MM.1S (cell line): ENCODE data around the gene CCDC51.

Experiments
- DNase-seq: peaks from one replicate; pipeline ENCODE4 v3.0.0-alpha.2; 2015
- H2AFZ ChIP-seq: fragments of 300-600 bp; sonication (generic); 2 replicates; pipeline ENCODE4 v1.6.0; 2016; ENCODE audit warnings: antibody characterized with exemption, low read length
- H3F3A ChIP-seq: fragments of 300-600 bp; sonication (generic); 2 replicates; pipeline ENCODE4 v1.6.1; 2016; ENCODE audit warnings: mild to moderate bottlenecking, antibody characterized with exemption, low read length, moderate library complexity, mixed read lengths; ENCODE audit not compliant: insufficient read depth
- H3K27ac ChIP-seq: fragments of 300-600 bp; sonication (generic); 2 replicates; pipeline ENCODE4 v1.5.1; 2016; ENCODE audit warnings: mild to moderate bottlenecking, low read length
- H3K27me3 ChIP-seq: fragments of 300-600 bp; sonication (generic); replicated peaks from 2 replicates; pipeline ENCODE4 v1.6.0; 2016; ENCODE audit warnings: low read length; ENCODE audit not compliant: insufficient read depth
- H3K36me3 ChIP-seq: fragments of 300-600 bp; sonication (generic); replicated peaks from 2 replicates; pipeline ENCODE4 v1.6.1; 2016; ENCODE audit warnings: mild to moderate bottlenecking, low read length, mixed read lengths; ENCODE audit not compliant: insufficient read depth
- H3K4me1 ChIP-seq: fragments of 300-600 bp; sonication (generic); 2 replicates; pipeline ENCODE4 v1.6.1; 2016; ENCODE audit warnings: low read length, mixed read lengths
- H3K4me2 ChIP-seq: fragments of 300-600 bp; sonication (generic); 2 replicates; pipeline ENCODE4 v1.6.0; 2016; ENCODE audit warnings: low read depth, low read length
- H3K4me3 ChIP-seq: fragments of 300-600 bp; sonication (generic); 2 replicates; pipeline ENCODE4 v1.5.1; 2016; ENCODE audit warnings: low read length, mixed read lengths
- H3K79me2 ChIP-seq: fragments of 300-600 bp; sonication (generic); 2 replicates; pipeline ENCODE4 v1.6.1; 2016; ENCODE audit warnings: mixed run types, low read length, mixed read lengths
- H3K9ac ChIP-seq: fragments of 300-600 bp; sonication (generic); 2 replicates; pipeline ENCODE4 v1.6.1; 2016; ENCODE audit warnings: low read length, mixed read lengths
- H3K9me2 ChIP-seq: fragments of 300-600 bp; sonication (generic); replicated peaks from 2 replicates; pipeline ENCODE4 v1.6.1; 2016; ENCODE audit warnings: mild to moderate bottlenecking, low read length, mixed read lengths; ENCODE audit not compliant: insufficient read depth
- H3K9me3 ChIP-seq: fragments of 300-600 bp; sonication (generic); replicated peaks from 2 replicates; pipeline ENCODE4 v1.6.1; 2016; ENCODE audit warnings: mild to moderate bottlenecking, low read length, mixed read lengths; ENCODE audit not compliant: insufficient read depth
- H4K20me1 ChIP-seq: fragments of 300-600 bp; sonication (generic); 2 replicates; pipeline ENCODE4 v1.6.1; 2016; ENCODE audit warnings: mild to moderate bottlenecking, low read length, moderate library complexity, mixed read lengths; ENCODE audit not compliant: insufficient read depth
- EZH2 ChIP-seq: fragments of 300-600 bp; sonication (generic); optimal IDR thresholded peaks from 2 replicates; pipeline ENCODE3; 2017; ENCODE audit warnings: low read depth, mild to moderate bottlenecking, antibody characterized with exemption, low read length, mixed read lengths
- EZH2phosphoT487 ChIP-seq: fragments of 300-600 bp; sonication (generic); IDR thresholded peaks from 2 replicates; pipeline ENCODE4 v1.6.1; 2018; ENCODE audit warnings: antibody characterized with exemption, low read length
- TF ChIP-seq, protein P1 (sequence below): fragments of 300-600 bp; sonication (generic); IDR thresholded peaks from 2 replicates; pipeline ENCODE4 v1.5.1; 2016; ENCODE audit warnings: antibody characterized with exemption, low read length, mixed read lengths

CCDC51 gene

DNA sequence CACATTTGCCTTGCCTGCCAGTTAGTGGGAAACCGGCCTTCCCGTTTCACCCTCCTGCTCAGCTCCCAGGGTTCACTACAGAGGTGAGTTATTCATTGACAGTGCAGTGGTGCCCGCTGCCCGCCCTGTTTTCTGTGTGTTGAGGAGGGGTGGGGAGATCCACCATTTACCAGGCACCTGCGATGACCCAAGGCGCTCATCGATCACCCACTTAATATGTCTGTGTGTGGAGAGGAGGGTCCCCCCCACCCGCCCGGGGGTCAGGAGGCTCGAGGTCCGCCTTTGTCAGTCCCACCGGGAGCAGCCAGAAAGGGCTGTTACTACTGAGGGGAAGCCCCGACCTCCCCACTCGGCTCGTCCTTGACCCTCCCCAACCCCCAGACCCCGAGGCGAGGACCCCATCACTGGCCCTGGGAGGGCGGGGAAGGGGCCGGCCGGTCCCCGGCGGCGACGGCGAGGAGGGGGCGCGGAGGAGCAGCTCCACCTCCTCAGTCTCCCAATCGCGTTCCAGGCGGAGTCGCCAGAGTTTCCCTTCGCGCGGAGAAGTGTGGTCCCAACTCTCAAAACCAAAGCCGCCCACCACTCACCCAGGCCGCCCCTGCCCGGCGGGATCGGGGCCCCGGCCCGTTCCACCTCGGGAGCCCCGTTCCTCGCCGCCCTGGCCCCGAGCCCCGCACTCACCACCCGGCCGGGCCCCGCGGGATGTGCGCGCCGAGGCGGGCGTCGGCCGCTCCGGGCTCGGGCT lies 11.2 kb downstream of the CCDC51 start:
- Histone ChIP-seq H3K9me2 (no peaks in the 10 kb centered on the region), H3K27ac (no peak overlapping the region), H3K9ac (no peak overlapping the region), H3K27me3 (peaks cover 28% of the 10 kb centered on the region), H4K20me1 (no peaks in the 10 kb centered on the region), H3K4me1 (no peaks in the 10 kb centered on the region), H2AFZ (peak overlapping the region; percentile 51; the same call in 1 of the 2 replicates), H3K36me3 (no peaks in the 10 kb centered on the region), H3K79me2 (no peaks in the 10 kb centered on the region), H3K4me2 (peak overlapping the region; percentile 70), H3F3A (peaks cover 6% of the 10 kb centered on the region), H3K4me3 (peak overlapping the region; percentile 55), H3K9me3 (no peaks in the 10 kb centered on the region)
- TF ChIP-seq, protein P1, sequence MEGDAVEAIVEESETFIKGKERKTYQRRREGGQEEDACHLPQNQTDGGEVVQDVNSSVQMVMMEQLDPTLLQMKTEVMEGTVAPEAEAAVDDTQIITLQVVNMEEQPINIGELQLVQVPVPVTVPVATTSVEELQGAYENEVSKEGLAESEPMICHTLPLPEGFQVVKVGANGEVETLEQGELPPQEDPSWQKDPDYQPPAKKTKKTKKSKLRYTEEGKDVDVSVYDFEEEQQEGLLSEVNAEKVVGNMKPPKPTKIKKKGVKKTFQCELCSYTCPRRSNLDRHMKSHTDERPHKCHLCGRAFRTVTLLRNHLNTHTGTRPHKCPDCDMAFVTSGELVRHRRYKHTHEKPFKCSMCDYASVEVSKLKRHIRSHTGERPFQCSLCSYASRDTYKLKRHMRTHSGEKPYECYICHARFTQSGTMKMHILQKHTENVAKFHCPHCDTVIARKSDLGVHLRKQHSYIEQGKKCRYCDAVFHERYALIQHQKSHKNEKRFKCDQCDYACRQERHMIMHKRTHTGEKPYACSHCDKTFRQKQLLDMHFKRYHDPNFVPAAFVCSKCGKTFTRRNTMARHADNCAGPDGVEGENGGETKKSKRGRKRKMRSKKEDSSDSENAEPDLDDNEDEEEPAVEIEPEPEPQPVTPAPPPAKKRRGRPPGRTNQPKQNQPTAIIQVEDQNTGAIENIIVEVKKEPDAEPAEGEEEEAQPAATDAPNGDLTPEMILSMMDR = no peak
- TF ChIP-seq EZH2phosphoT487 (no peak), EZH2 (no peak)
- no peak for DNase-seq

DNA sequence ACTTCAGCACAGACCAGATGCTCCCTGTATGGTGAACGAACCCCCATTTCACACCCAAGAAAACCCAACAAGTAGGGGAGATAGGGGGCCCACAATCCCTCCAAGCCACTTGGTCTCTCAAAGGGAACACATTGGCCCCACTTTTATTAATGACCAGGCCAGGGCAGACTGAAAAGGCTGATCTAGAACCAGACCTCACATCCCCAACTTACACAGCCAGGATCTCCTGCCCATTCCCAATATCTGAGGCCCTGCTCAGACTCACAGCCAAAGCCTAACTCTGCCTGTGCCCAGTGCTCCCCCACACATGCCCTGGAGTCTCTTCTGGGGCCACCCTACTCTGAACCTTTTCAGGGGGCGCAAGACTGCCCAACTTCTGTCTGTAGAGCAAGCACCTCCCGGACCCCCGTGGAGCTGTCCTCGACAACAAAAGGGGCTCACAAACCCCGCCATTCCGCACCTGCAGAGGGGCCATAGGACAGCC lies 11.8 kb downstream of the CCDC51 start:
- Histone ChIP-seq H3F3A (peaks cover 6% of the 10 kb centered on the region), H3K27ac (no peak overlapping the region), H3K9ac (no peak overlapping the region), H4K20me1 (no peaks in the 10 kb centered on the region), H3K36me3 (no peaks in the 10 kb centered on the region), H3K9me2 (no peaks in the 10 kb centered on the region), H3K79me2 (no peaks in the 10 kb centered on the region), H3K4me2 (no peak overlapping the region), H3K9me3 (no peaks in the 10 kb centered on the region), H3K4me1 (no peaks in the 10 kb centered on the region), H2AFZ (no peak overlapping the region), H3K4me3 (no peak overlapping the region), H3K27me3 (peaks cover 34% of the 10 kb centered on the region)
- DNase-seq = no peak
- no peak for TF ChIP-seq EZH2phosphoT487
- TF ChIP-seq, protein P1 = no peak
- no peak for TF ChIP-seq EZH2

DNA sequence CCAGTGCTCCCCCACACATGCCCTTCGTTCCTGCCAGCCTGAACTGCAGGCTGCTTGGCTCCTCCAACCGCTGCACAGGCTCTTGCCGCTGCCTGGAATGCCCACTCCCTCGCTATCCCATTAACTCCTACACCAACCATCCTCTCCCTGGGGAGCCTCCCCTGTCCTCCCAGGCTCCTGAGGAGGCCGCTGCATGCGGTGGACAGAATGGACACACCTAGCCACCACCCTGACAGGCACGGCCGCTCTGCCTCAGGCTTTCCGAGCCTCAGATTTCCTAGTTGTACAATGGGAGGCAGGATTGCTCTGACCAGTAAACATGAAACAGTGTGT lies 12.3 kb downstream of the CCDC51 start:
- Histone ChIP-seq H3K9me2 (no peaks in the 10 kb centered on the region), H3K4me1 (no peaks in the 10 kb centered on the region), H3K4me3 (no peak overlapping the region), H3K9me3 (no peaks in the 10 kb centered on the region), H3F3A (peaks cover 6% of the 10 kb centered on the region), H3K4me2 (no peak overlapping the region), H3K27ac (no peak overlapping the region), H3K36me3 (no peaks in the 10 kb centered on the region), H3K27me3 (peaks cover 39% of the 10 kb centered on the region), H3K9ac (no peak overlapping the region), H2AFZ (no peak overlapping the region), H4K20me1 (no peaks in the 10 kb centered on the region), H3K79me2 (no peaks in the 10 kb centered on the region)
- TF ChIP-seq, protein P1 = no peak
- no peak for TF ChIP-seq EZH2
- no peak for TF ChIP-seq EZH2phosphoT487
- no peak for DNase-seq
